ENCODE measurements around the gene SYP. TPM values are rescaled to one million over a fixed set of nuclear protein-coding genes. Genes with fewer than 3 reads are reported as not detected.

Gene SYP
- polyA plus RNA-seq, 1 of the 3 experiments (the other 2 are of a cell fraction): 0.76 TPM

GRCh38 chrX:49212209-49212608, 12.2 kb upstream of the SYP start:
- Histone ChIP-seq H3K36me3 (replicated peaks in 1 of 2; ENCODE audit: control insufficient read depth in 1 of 2, insufficient read depth in 2 of 2, low read length in 1 of 2) (no peaks in the 10 kb centered on the region), H3K27ac (ENCODE audit: low read depth in 2 of 2, low read length in 1 of 2) (no peak overlapping the region), H3K9me2 (no peaks in the 10 kb centered on the region), H2AFZ (ENCODE audit: low read depth) (no peak overlapping the region), H4K20me1 (ENCODE audit: insufficient read depth) (no peaks in the 10 kb centered on the region), H3K4me2 (no peak overlapping the region), H3K9ac (no peak overlapping the region), H3K27me3 (ENCODE audit: insufficient read depth) (peaks cover 24% of the 10 kb centered on the region; the same call in 1 of the 2 replicates), H3K4me1 (ENCODE audit: control insufficient read depth in 1 of 2, insufficient read depth in 2 of 2, low read depth in 1 of 2, low read length in 1 of 2) (no peaks in the 10 kb centered on the region), H3F3A (replicated peaks; ENCODE audit: insufficient read depth) (no peaks in the 10 kb centered on the region), H3K9me3 (no peaks in the 10 kb centered on the region), H3K4me3 (ENCODE audit: low read depth in 2 of 2, low read length in 1 of 2) (no peak overlapping the region), H3K79me2 (ENCODE audit: insufficient read depth) (no peaks in the 10 kb centered on the region)
- TF ChIP-seq REST (IDR thresholded peaks at IDR 0.05; ENCODE audit: low read depth, low read length): no peak
- TF ChIP-seq GATA2 (CRISPR knock-in tag; IDR thresholded peaks at IDR 0.05): no peak
- TF ChIP-seq TCF12 (IDR thresholded peaks at IDR 0.05): no peak
- TF ChIP-seq SMC3 (IDR thresholded peaks at IDR 0.05; ENCODE audit: low read depth, low read length): no peak
- TF ChIP-seq CHD2 (IDR thresholded peaks at IDR 0.05; ENCODE audit: low read length, partially characterized antibody): no peak
- WGBS (ENCODE audit: low lambda C conversion rate): 20% methylated on average over 1 of the region's 2 CpGs
- DNase-seq: no peak
- POLR2A ChIA-PET: no interaction called here
- CTCF ChIA-PET: no interaction called here

GRCh38 chrX:49211074-49211473, 11.1 kb upstream of the SYP start:
- Histone ChIP-seq H3K9me2 (no peaks in the 10 kb centered on the region), H3K4me3 (ENCODE audit: low read depth in 2 of 2, low read length in 1 of 2) (no peak overlapping the region), H3K36me3 (replicated peaks in 1 of 2; ENCODE audit: control insufficient read depth in 1 of 2, insufficient read depth in 2 of 2, low read length in 1 of 2) (no peaks in the 10 kb centered on the region), H3K9ac (no peak overlapping the region), H3K4me2 (no peak overlapping the region), H2AFZ (ENCODE audit: low read depth) (no peak overlapping the region), H3K9me3 (no peaks in the 10 kb centered on the region), H3K27me3 (ENCODE audit: insufficient read depth) (peaks cover 23% of the 10 kb centered on the region; the same call in 1 of the 2 replicates), H3K27ac (ENCODE audit: low read depth in 2 of 2, low read length in 1 of 2) (no peak overlapping the region), H3F3A (replicated peaks; ENCODE audit: insufficient read depth) (no peaks in the 10 kb centered on the region), H4K20me1 (ENCODE audit: insufficient read depth) (no peaks in the 10 kb centered on the region), H3K79me2 (ENCODE audit: insufficient read depth) (no peaks in the 10 kb centered on the region), H3K4me1 (ENCODE audit: control insufficient read depth in 1 of 2, insufficient read depth in 2 of 2, low read depth in 1 of 2, low read length in 1 of 2) (no peaks in the 10 kb centered on the region)
- TF ChIP-seq USF1 (IDR thresholded peaks at IDR 0.05; ENCODE audit: borderline replicate concordance, low read depth) (no peak), MEF2A (IDR thresholded peaks at IDR 0.05; ENCODE audit: borderline replicate concordance, low read depth) (no peak), RFX5 (IDR thresholded peaks at IDR 0.05; ENCODE audit: low read length) (no peak), YY1 (IDR thresholded peaks at IDR 0.05; ENCODE audit: low read depth) (no peak), RXRA (IDR thresholded peaks at IDR 0.05; ENCODE audit: borderline replicate concordance, low read depth) (no peak), CHD2 (IDR thresholded peaks at IDR 0.05; ENCODE audit: low read length, partially characterized antibody) (no peak), RAD21 (IDR thresholded peaks at IDR 0.05; ENCODE audit: low read length) (no peak)
- ChIA-PET CTCF (no interaction called here), POLR2A (no interaction called here)
- DNase-seq: no peak
- WGBS (ENCODE audit: low lambda C conversion rate): 23% methylated on average over 9 of the region's 9 CpGs

All from SK-N-SH (cell line).